T-cell (primary cell): ENCODE results near the gene STK39. TPM values are rescaled to one million over a fixed set of nuclear protein-coding genes. Genes with fewer than 3 reads are reported as not detected.

Source experiments
- ATAC-seq, 4 experiments: fragments of 200-7000 bp in 3 of 4; fragments of 150-1000 bp in 1 of 4; cut with Tn5 transposase; replicated peaks in 1 of 4; 1 replicate in 3 of 4; 2 replicates in 1 of 4; pipeline ENCODE4 v1.10.0; 2021; ENCODE audit warnings: moderate library complexity in 3 of 4, mild to moderate bottlenecking in 2 of 4, moderate number of reproducible peaks in 1 of 4
- CTCF ChIA-PET, 2 donors: fragments of 300-600 bp; sonication (Branson Sonifier 250); formaldehyde crosslinking; loops; one replicate each; lab custom pipeline; 2022; ENCODE audit warnings: antibody characterized with exemption in 2 of 2; lab: Charles Lee
- POLR2A ChIA-PET, 2 donors: fragments of 300-600 bp; sonication (Branson Sonifier 250); formaldehyde crosslinking; loops; one replicate each; lab custom pipeline; 2022; ENCODE audit warnings: antibody characterized with exemption in 2 of 2; lab: Charles Lee
- DNase-seq, 35 experiments: peaks; one replicate each; pipeline versions ENCODE4 v3.0.0 to v3.0.0-alpha.2; 2013 to 2023
- H3K27ac ChIP-seq: one replicate; pipeline ENCODE4 v1.5.1; 2013; ENCODE audit warnings: low read length
- H3K27me3 ChIP-seq, 2 experiments: replicated peaks in 1 of 2; 1 replicate in 1 of 2; 2 replicates in 1 of 2; pipeline versions ENCODE4 v1.6.1 to v1.7.0; 2013; ENCODE audit warnings: low read length in 1 of 2, mixed read lengths in 1 of 2; ENCODE audit not compliant: control insufficient read depth in 2 of 2, insufficient read depth in 2 of 2; ENCODE audit errors: extremely low read depth in 1 of 2
- H3K36me3 ChIP-seq, 2 donors: 1 replicate in 1 of 2; 2 replicates in 1 of 2; pipeline versions ENCODE4 v1.6.1 to v1.7.0; 2013; ENCODE audit warnings: low read length in 1 of 2; ENCODE audit not compliant: control insufficient read depth in 2 of 2, insufficient read depth in 1 of 2; ENCODE audit errors: extremely low read depth in 1 of 2
- H3K4me1 ChIP-seq, 2 experiments: 1 replicate in 1 of 2; 2 replicates in 1 of 2; pipeline versions ENCODE4 v1.6.1 to v1.7.0; 2013; ENCODE audit warnings: low read length in 2 of 2, mixed read lengths in 1 of 2; ENCODE audit not compliant: insufficient read depth in 2 of 2, control insufficient read depth in 1 of 2; ENCODE audit errors: extremely low read depth in 1 of 2
- H3K4me3 ChIP-seq, 2 donors: 1 replicate in 1 of 2; 2 replicates in 1 of 2; pipeline versions ENCODE4 v1.5.1 to v1.7.0; 2013; ENCODE audit warnings: mild to moderate bottlenecking in 2 of 2, low read length in 1 of 2, moderate library complexity in 1 of 2; ENCODE audit not compliant: control insufficient read depth in 1 of 2; ENCODE audit errors: extremely low read depth in 1 of 2
- H3K9me3 ChIP-seq: 2 replicates; pipeline ENCODE4 v1.7.0; 2013
- H3K27ac Mint-ChIP-seq, 2 donors: one replicate each; pipeline ENCODE4 v1.8.0; 2020 to 2021; ENCODE audit warnings: mild to moderate bottlenecking in 2 of 2, mixed read lengths in 2 of 2
- H3K27me3 Mint-ChIP-seq, 2 donors: one replicate each; pipeline ENCODE4 v1.8.0; 2021 to 2022; ENCODE audit warnings: mixed read lengths in 2 of 2
- H3K36me3 Mint-ChIP-seq: one replicate; pipeline ENCODE4 v1.8.0; 2021; ENCODE audit warnings: mixed read lengths
- H3K4me1 Mint-ChIP-seq, 3 donors: one replicate each; pipeline ENCODE4 v1.8.0; 2020 to 2022; ENCODE audit warnings: mixed read lengths in 3 of 3, mild to moderate bottlenecking in 1 of 3
- H3K4me3 Mint-ChIP-seq, 3 donors: one replicate each; pipeline ENCODE4 v1.8.0; 2020 to 2022; ENCODE audit warnings: mild to moderate bottlenecking in 3 of 3, mixed read lengths in 3 of 3, moderate library complexity in 3 of 3
- H3K9me3 Mint-ChIP-seq, 3 donors: one replicate each; pipeline ENCODE4 v1.8.0; 2020 to 2022; ENCODE audit warnings: mixed read lengths in 3 of 3
- WGBS: methylation state at CpG from one replicate; pipeline ENCODE4 v1.1.5; 2013; ENCODE audit warnings: missing lambda C conversion rate; ENCODE audit not compliant: insufficient coverage; 5-methylcytosine and 5-hydroxymethylcytosine counted together
- total RNA-seq, 35 experiments: library from RNA in 6 of 35; stranded (reverse) in 6 of 35; fragments of 120-200 nt in 1 of 35; gene quantifications; one replicate each; pipeline versions ENCODE4 v1.2.1 to v1.2.4 and lab custom pipeline; 2013 to 2026

Gene STK39
- total RNA-seq, 5 donors from 2014 or later (not counting 1 experiment from before 2014, with no cell fraction given) = 15.4 to 25.8 (median 21.0) TPM

DNA sequence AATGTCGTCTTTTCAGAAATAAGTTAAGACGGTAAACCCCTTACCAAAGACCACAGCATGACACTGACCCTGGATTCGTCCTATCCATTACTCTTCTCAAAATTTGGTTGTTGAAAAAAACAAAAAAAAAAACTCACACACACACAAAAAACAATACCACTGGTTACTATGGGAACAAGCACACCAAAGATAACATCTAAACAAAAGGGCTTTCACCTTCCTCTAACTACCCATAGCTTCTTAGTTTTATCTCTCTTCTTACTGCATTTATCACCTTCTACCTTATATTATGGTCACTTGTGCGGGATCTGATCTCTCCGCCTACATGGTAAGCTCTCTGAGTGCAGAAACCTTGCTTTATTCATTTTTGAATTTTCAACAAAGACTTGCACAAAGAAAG, 192.7 kb downstream of the STK39 start:
- no peak overlapping the region for H3K4me3 ChIP-seq
- no peak overlapping the region for H3K4me3 Mint-ChIP-seq
- H3K36me3 Mint-ChIP-seq = peaks cover 45% of the 10 kb centered on the region
- H3K27ac ChIP-seq = no peak overlapping the region
- H3K4me1 ChIP-seq = peaks cover 0 to 4% of the 10 kb centered on the region in 2 experiments
- no peaks in the 10 kb centered on the region for H3K27me3 Mint-ChIP-seq
- no peak overlapping the region for H3K27ac Mint-ChIP-seq
- ATAC-seq (no peak), DNase-seq (no peak)
- ChIA-PET POLR2A (no interaction called here), CTCF (no interaction called here)
- H3K9me3 ChIP-seq = no peaks in the 10 kb centered on the region
- H3K9me3 Mint-ChIP-seq = no peaks in the 10 kb centered on the region
- H3K27me3 ChIP-seq = no peaks in the 10 kb centered on the region
- H3K36me3 ChIP-seq = peaks cover 3 to 46% of the 10 kb centered on the region in 2 donors
- peaks cover 0 to 9% (median 0%) of the 10 kb centered on the region in 3 donors for H3K4me1 Mint-ChIP-seq
- WGBS = no CpG with 5 or more reads among the region's 5 CpGs

- Mint-ChIP-seq H3K36me3 (peaks cover 55% of the 10 kb centered on the region), H3K4me1 (peaks cover 0 to 11% (median 0%) of the 10 kb centered on the region in 3 donors), H3K4me3 (no peak overlapping the region), H3K27me3 (no peaks in the 10 kb centered on the region), H3K27ac (no peak overlapping the region), H3K9me3 (no peaks in the 10 kb centered on the region)
- H3K27me3 ChIP-seq = no peaks in the 10 kb centered on the region
- 100% methylated on average over 1 of the region's 3 CpGs for WGBS
- peaks cover 3 to 36% of the 10 kb centered on the region in 2 donors for H3K36me3 ChIP-seq
- H3K27ac ChIP-seq = no peak overlapping the region
- H3K4me3 ChIP-seq = no peak overlapping the region
- peaks cover 0 to 4% of the 10 kb centered on the region in 2 experiments for H3K4me1 ChIP-seq
- ChIA-PET CTCF (no interaction called here), POLR2A (no interaction called here)
- no peaks in the 10 kb centered on the region for H3K9me3 ChIP-seq
- ATAC-seq (no peak), DNase-seq (no peak)
Measured at GRCh38 chr2:168053676-168054075, 193.7 kb downstream of the STK39 start.

GRCh38 chr2:168052773-168053172, 194.6 kb downstream of the STK39 start:
- Mint-ChIP-seq H3K36me3 (peaks cover 58% of the 10 kb centered on the region), H3K4me1 (peaks cover 0 to 11% (median 0%) of the 10 kb centered on the region in 3 donors), H3K27ac (no peak overlapping the region), H3K9me3 (no peaks in the 10 kb centered on the region), H3K27me3 (no peaks in the 10 kb centered on the region), H3K4me3 (no peak overlapping the region)
- 100% methylated on average over 3 of the region's 4 CpGs for WGBS
- Histone ChIP-seq H3K4me1 (peaks cover 0 to 4% of the 10 kb centered on the region in 2 experiments), H3K4me3 (no peak overlapping the region), H3K27ac (no peak overlapping the region), H3K27me3 (no peaks in the 10 kb centered on the region), H3K36me3 (peaks cover 3 to 29% of the 10 kb centered on the region in 2 donors), H3K9me3 (no peaks in the 10 kb centered on the region)
- ATAC-seq = no peak
- ChIA-PET POLR2A (no interaction called here), CTCF (no interaction called here)
- DNase-seq = no peak

GRCh38 chr2:168050377-168050776, 197.0 kb downstream of the STK39 start:
- Mint-ChIP-seq H3K27me3 (no peaks in the 10 kb centered on the region), H3K9me3 (no peaks in the 10 kb centered on the region), H3K36me3 (peaks cover 74% of the 10 kb centered on the region), H3K27ac (no peak overlapping the region), H3K4me3 (no peak overlapping the region), H3K4me1 (peaks cover 0 to 11% (median 0%) of the 10 kb centered on the region in 3 donors)
- Histone ChIP-seq H3K36me3 (peaks cover 0 to 20% of the 10 kb centered on the region in 2 donors), H3K27me3 (no peaks in the 10 kb centered on the region), H3K27ac (no peak overlapping the region), H3K4me3 (no peak overlapping the region), H3K9me3 (no peaks in the 10 kb centered on the region), H3K4me1 (peaks cover 0 to 2% of the 10 kb centered on the region in 2 experiments)
- ChIA-PET POLR2A (no interaction called here), CTCF (interaction anchor here in 1 of 2 donors (0.5 kb wide), 1 partner anchor 26 kb away, joined by 3 read pairs; no protein-coding TSS in a partner anchor)
- DNase-seq (no peak), ATAC-seq (no peak)
- no CpG with 5 or more reads among the region's 2 CpGs for WGBS

DNA sequence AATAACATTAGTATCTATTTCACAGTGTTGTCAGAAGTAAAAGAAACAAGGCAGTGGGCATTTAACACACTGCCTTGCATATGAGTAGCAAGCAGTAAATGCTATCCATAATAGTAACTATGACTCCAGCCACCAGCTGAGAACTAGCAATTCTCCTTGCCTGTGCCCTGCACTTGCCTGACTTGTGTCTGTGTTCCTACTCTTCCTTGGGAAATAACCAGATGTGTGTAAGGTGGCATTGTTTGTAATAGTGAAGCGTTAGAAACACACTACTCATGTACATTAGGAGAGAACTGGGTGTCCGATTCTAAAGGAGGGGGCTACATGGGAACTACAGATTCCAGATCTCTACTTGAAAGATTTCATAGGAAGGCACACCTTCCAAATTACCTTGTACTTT, 197.8 kb downstream of the STK39 start:
- ChIA-PET CTCF (no interaction called here), POLR2A (no interaction called here)
- no peak for ATAC-seq
- Histone ChIP-seq H3K27me3 (no peaks in the 10 kb centered on the region), H3K36me3 (peaks cover 0 to 20% of the 10 kb centered on the region in 2 donors), H3K4me1 (no peaks in the 10 kb centered on the region), H3K9me3 (no peaks in the 10 kb centered on the region), H3K4me3 (no peak overlapping the region), H3K27ac (no peak overlapping the region)
- WGBS = no CpG with 5 or more reads among the region's 2 CpGs
- H3K9me3 Mint-ChIP-seq = no peaks in the 10 kb centered on the region
- H3K4me1 Mint-ChIP-seq = peaks cover 0 to 5% (median 0%) of the 10 kb centered on the region in 3 donors
- H3K4me3 Mint-ChIP-seq = no peak overlapping the region
- no peaks in the 10 kb centered on the region for H3K27me3 Mint-ChIP-seq
- peaks cover 71% of the 10 kb centered on the region for H3K36me3 Mint-ChIP-seq
- DNase-seq = no peak
- H3K27ac Mint-ChIP-seq = no peak overlapping the region

DNA sequence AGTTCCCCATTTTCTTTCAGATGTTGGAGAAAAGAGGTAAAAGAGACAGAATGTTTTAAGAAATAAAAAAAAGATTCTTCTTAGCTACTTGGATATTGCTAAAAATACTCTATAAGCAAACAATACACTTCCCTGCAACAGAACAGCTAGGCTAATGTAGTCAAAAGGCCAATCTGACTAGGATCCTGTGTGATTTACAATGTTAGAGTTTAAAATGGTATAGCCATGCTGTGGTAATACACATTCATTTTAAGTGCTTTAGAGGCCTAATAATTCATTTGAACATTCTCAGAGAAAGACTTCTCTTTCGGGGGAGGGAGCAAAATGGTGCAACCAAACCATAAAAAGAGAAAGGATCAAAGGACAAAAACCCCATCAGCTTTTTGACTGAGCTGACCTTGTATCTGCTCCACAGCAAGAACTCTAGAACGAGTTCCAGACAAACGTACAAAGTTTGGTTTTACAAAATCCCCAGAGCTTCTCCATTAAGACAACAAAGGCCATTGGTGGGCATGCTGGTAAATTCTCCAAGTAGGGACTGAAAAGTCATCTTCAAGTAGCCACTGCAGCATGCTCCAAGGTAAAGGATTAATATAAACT, 200.2 kb downstream of the STK39 start:
- no peaks in the 10 kb centered on the region for H3K4me1 ChIP-seq
- H3K36me3 ChIP-seq = peaks cover 0 to 20% of the 10 kb centered on the region in 2 donors
- H3K36me3 Mint-ChIP-seq = peaks cover 69% of the 10 kb centered on the region
- H3K9me3 ChIP-seq = no peaks in the 10 kb centered on the region
- no peak overlapping the region for H3K4me3 ChIP-seq
- 80% methylated on average over 3 of the region's 3 CpGs for WGBS
- no peaks in the 10 kb centered on the region for H3K27me3 ChIP-seq
- no peaks in the 10 kb centered on the region for H3K9me3 Mint-ChIP-seq
- DNase-seq (no peak), ATAC-seq (no peak)
- H3K27me3 Mint-ChIP-seq = no peaks in the 10 kb centered on the region
- CTCF ChIA-PET = no interaction called here
- no peak overlapping the region for H3K4me3 Mint-ChIP-seq
- H3K27ac Mint-ChIP-seq = no peak overlapping the region
- POLR2A ChIA-PET = no interaction called here
- peaks cover 0 to 15% (median 2%) of the 10 kb centered on the region in 3 donors for H3K4me1 Mint-ChIP-seq
- no peak overlapping the region for H3K27ac ChIP-seq
